ENCODE results near the gene C1orf74.

Gene C1orf74

DNA sequence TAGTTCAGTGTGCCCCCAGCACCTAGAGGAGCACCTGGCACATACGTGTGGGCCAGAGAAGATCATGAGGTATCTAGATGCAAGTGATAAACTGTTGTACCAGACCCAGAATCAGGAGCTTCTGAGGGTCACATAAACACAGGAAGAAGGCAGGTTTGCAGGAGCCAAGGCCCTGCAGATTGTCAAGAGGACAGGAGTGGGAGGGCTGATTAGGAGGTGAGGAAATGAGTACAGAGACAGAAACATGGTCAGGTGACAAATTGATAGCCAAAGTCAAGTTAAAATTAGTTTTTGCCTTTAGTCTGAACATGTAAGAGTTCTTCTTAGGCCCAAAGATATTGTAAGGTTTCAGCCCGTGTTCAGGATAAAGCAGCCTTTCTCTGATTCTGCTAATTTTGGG, 42.5 kb downstream of the C1orf74 start:
- FAIRE-seq = no peak

DNA sequence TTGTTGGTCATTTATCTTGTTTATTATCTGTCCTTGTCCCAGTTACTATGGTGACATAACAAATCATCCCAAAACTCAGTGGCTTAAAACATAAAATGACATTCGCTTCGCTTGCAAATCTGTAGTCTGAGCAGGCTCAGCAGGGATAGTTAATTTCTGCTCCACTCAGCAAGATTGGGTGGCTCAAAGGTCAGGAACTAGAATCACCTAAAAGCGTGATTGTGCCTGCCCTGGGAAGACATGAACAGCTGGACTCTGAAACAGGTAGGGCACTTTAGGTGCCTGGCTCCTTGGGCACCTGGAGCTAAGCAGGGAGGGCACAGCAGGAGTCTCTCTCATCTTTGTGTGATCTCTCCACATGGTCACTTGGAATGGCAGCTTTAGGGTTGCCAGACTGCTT, 43.2 kb downstream of the C1orf74 start:
- no peak for FAIRE-seq

DNA sequence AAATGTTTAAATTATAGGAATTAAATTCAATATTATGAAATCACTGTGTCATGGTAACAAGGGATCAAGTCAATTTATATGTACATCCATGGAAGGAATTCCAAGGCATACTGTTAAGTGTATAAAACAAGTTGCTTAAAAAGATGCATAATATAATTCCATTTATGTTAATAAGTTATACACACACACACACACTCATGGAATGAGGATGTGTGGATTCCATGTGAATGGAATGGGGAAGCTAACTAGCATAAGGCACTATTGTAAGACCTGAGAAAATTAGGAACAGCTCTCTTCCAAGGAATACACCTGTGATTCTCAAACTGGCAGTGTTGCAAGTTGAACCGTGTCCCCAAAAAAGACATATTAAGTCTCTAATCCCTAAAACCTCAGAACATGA, 46.1 kb downstream of the C1orf74 start:
- FAIRE-seq = no peak

DNA sequence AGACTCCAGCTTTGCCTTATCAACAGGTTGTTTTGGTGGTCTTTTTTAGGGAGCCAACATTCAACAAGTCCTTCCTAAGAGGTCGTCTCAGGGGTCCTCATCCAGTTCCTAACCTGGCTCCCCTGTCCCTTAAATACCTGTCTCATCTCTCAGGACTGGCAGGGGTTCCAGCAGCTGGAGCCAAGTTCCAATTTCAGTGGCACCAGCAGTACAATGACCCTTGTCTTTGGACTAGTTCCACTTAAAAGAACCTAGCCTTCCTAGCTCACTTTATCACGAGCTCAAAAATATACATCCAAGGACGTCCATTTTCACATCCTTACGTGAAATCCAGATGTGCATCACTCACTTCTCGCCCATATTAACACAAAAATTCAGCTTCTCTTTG, 47.2 kb downstream of the C1orf74 start:
- FAIRE-seq = no peak

DNA sequence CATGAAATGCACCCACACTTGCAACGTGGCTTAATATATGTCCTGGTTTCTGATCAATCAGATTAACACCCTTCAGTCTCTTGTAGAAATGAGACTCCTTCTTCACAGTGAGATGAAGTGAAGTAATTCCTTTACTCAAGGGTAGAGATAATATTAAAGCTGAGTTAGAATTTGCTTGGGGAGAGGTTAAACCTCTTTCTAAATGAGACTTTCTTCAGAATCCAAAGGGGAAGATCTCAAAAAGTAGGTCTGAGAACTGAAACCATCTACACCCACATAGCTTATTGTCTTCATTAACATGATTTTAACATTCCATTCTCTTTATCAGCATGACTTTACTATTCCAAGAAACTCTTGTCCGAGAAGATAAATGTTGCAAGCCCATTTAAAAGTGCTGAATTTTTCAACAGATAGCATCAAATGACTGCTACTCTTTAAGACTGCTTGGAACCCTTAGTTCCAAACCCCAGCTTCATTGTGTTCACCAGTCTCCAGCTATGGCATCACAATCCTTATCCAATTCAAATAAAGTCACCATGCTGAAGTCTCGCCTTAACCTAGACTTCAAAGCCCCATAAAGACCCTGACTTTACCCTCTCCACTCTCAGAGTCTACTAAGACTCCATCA, 47.8 kb downstream of the C1orf74 start:
- FAIRE-seq = no peak

DNA sequence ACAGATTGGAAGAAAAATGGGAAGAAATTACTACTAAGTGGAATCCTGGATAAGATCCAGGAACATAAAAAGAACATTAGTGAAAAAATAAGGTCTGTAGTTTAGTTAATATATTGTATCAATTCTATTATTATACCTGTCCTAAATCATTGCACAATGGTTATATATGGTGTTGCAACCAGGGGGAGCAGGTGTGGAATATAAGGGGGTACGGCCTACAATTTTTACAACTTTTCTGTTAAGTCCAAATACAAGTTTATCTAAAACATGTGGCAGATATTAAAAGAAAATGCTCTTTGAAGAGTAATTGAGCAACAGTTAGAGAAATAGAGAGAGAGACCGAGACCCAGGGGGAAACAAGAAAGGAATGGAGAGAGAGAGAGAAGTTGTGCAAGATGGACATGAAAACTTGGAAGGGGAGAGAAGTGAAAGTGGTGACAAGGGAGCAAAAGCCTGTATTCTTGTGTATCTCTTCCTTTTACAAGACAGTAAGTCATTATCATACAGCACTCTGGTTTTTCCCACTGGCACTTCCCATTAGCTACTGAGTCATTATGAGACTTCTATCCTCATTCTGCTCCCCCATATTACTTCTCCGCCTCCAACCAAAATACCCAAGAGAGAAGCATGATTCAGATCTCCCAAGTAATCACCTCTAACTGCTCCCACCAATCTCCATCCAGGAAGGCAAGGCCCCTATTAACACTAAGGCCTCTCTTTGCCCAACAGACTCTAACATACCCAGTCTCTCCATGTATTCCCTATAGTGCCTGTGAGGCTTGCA, 50.8 kb downstream of the C1orf74 start:
- FAIRE-seq = no peak

DNA sequence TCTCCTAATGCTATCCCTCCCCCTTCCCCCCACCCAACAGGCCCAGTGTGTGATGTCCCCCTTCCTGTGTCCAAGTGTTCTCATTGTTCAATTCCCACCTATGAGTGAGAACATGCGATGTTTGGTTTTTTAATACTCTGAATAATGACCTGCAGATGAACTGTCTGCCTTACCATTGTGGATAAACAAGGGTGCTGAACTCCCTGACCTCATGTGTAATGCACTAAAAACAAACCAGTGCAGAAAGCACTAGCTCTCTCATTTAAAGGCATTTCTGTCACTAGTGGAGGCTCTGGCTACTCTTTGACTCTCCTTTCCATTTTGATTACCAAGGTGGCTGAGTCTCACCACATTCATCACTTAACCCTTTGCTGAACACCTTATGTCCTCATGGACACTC, 51.6 kb downstream of the C1orf74 start:
- no peak for FAIRE-seq

DNA sequence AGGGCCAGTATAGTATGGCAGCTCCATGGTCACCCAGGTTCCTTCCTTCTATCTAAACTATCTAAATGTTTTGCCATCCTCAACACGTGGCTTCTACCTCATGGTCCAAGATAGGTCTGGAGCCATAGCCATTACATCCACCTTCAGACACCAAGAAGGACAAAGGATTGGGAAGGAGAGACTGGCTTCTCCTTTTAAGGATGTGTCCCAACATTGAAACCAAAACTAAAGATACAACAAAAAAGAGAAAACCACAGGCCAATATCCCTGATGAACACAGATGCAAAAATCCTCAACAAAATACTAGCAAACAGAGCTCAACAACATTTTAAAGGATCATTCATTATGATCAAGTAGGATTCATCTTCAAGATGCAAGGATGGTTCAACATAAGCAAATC, 54.9 kb downstream of the C1orf74 start:
- FAIRE-seq = no peak
